Mucosa of descending colon (tissue), 3 donors: ENCODE measurements around the gene CTDNEP1. TPM values are rescaled to one million over a fixed set of nuclear protein-coding genes. Genes with fewer than 3 reads are reported as not detected.

Experiments
- ATAC-seq: fragments of 200-7000 bp; cut with Tn5 transposase; one replicate; pipeline ENCODE4 v1.9.1; 2020; ENCODE audit warnings: mild to moderate bottlenecking, moderate library complexity
- DNase-seq, 3 donors: peaks; one replicate each; pipeline ENCODE4 v3.0.0-alpha.2; 2020
- H3K36me3 ChIP-seq: fragments of 200-600 bp; one replicate; pipeline ENCODE4 v1.8.0; 2021; ENCODE audit warnings: low read depth, mild to moderate bottlenecking
- H3K4me1 ChIP-seq: fragments of 200-600 bp; one replicate; pipeline ENCODE4 v1.8.0; 2021; ENCODE audit warnings: low read depth, mild to moderate bottlenecking
- H3K4me3 ChIP-seq: fragments of 200-600 bp; one replicate; pipeline ENCODE4 v1.8.0; 2021; ENCODE audit warnings: mild to moderate bottlenecking
- H3K9me3 ChIP-seq: fragments of 200-600 bp; one replicate; pipeline ENCODE4 v1.8.0; 2021; ENCODE audit warnings: mild to moderate bottlenecking
- CTCF ChIP-seq: fragments of 200-600 bp; IDR thresholded peaks from one replicate; pipeline ENCODE4 v1.8.0; 2022; ENCODE audit warnings: antibody characterized with exemption, mild to moderate bottlenecking
- intact Hi-C, 2 donors: fragments of 100-400 bp; cut with DNase I in 1 of 2; cut with micrococcal nuclease in 1 of 2; formaldehyde crosslinking; loops; one replicate each; pipeline versions ENCODE4 v1.11.0 to v1.11.1; 2022; cut with DNase I, micrococcal nuclease
- total RNA-seq, 3 donors: library from RNA; stranded (reverse); fragmentation: NEBNext Ultra II Directional in 2 of 3; extraction: Animal tissue kit (Norgen Biotek cat#: 25700) in 2 of 3; gene quantifications; one replicate each; pipeline versions ENCODE4 v1.2.1 to v1.2.4, GENCODE V29; 2021 to 2023
- donor health status: DM: no; HTN: no; CAD: no; lungs with moderate emphysema.
- donor health status: DM: no; HTN: no; CAD: no.
- donor health status: DM: no; HTN: yes; CAD: no.

Gene CTDNEP1
- total RNA-seq, 3 donors from 2014 or later = 117 to 123 (median 117) TPM

- no peak for TF ChIP-seq CTCF
- Histone ChIP-seq H3K36me3 (no peaks in the 10 kb centered on the region), H3K9me3 (no peaks in the 10 kb centered on the region), H3K4me3 (no peak overlapping the region), H3K4me1 (peaks cover 37% of the 10 kb centered on the region)
- no peak for ATAC-seq
- DNase-seq = no peak
- intact Hi-C loops = no loop called here
Measured at GRCh38 chr17:7254511-7254910, 3.0 kb upstream of the CTDNEP1 start.

- Histone ChIP-seq H3K4me1 (peaks cover 33% of the 10 kb centered on the region), H3K4me3 (no peak overlapping the region), H3K9me3 (no peaks in the 10 kb centered on the region), H3K36me3 (no peaks in the 10 kb centered on the region)
- no peak for TF ChIP-seq CTCF
- DNase-seq = no peak
- ATAC-seq = no peak
- intact Hi-C loops = no loop called here
Measured at GRCh38 chr17:7253082-7253481, 1.5 kb upstream of the CTDNEP1 start.

GRCh38 chr17:7252176-7253043, 876 bp upstream of the CTDNEP1 start, which contains the start of gene ELP5:
Gene ELP5, plus strand, starts transcription at chr17:7252215. Its CDS starts 336 bp downstream, at chr17:7252551.
- Histone ChIP-seq H3K9me3 (no peaks in the 10 kb centered on the region), H3K4me3 (peak within 1 kb of the TSS; percentile 85), H3K4me1 (peaks cover 27% of the 10 kb centered on the region), H3K36me3 (no peaks in the 10 kb centered on the region)
- ATAC-seq (peak; percentile 78), DNase-seq (peak; percentile 96 to 97 (median 96))
- intact Hi-C loops = no loop called here
- TF ChIP-seq CTCF = peak; percentile 45

- DNase-seq (peak; percentile 57 to 77 (median 66)), ATAC-seq (peak; percentile 0)
- Histone ChIP-seq H3K36me3 (no peaks in the 10 kb centered on the region), H3K4me1 (peaks cover 24% of the 10 kb centered on the region), H3K4me3 (peak overlapping the region; percentile 85), H3K9me3 (no peaks in the 10 kb centered on the region)
- no peak for TF ChIP-seq CTCF
- intact Hi-C loops = no loop called here
Measured at GRCh38 chr17:7250695-7251627, 573 bp downstream of the CTDNEP1 start.

GRCh38 chr17:7249830-7250229, 1.7 kb downstream of the CTDNEP1 start:
- Histone ChIP-seq H3K36me3 (no peaks in the 10 kb centered on the region), H3K4me3 (no peak overlapping the region), H3K4me1 (peaks cover 24% of the 10 kb centered on the region), H3K9me3 (no peaks in the 10 kb centered on the region)
- no peak for TF ChIP-seq CTCF
- DNase-seq (no peak), ATAC-seq (no peak)
- intact Hi-C loops = no loop called here
